ENCODE results near the gene OSBPL10. TPM values are rescaled to one million over a fixed set of nuclear protein-coding genes. Genes with fewer than 3 reads are reported as not detected.

The OSBPL10 gene
- total and polyA plus RNA-seq, 2 of the 8 experiments (the other 6 are each of a cell fraction or from before 2014, with no cell fraction given) = 26.2 to 86.7 TPM

GRCh38 chr3:31767920-31768319 lies 213.1 kb downstream of the OSBPL10 start:
- Histone ChIP-seq H3K9ac (replicated peaks in 1 of 4; ENCODE audit: extremely low read depth in 1 of 4, low read depth in 3 of 4, low read length in 3 of 4) (no peak overlapping the region), H4K5ac (ENCODE audit: insufficient read length, low read depth, low read length) (no peak overlapping the region), H3K23me2 (ENCODE audit: low read depth, low read length) (no peaks in the 10 kb centered on the region), H3K79me2 (ENCODE audit: control insufficient read depth in 1 of 2, insufficient read depth in 2 of 2, low read length in 2 of 2) (peaks cover 0 to 24% of the 10 kb centered on the region in 2 experiments; a peak in 2 of 4 replicates), H3K56ac (replicated peaks; ENCODE audit: insufficient read length, low read depth, low read length) (no peak overlapping the region), H3K27ac (ENCODE audit: low read depth, low read length) (no peak overlapping the region), H3K79me1 (ENCODE audit: low read depth, low read length) (0 out of 2 replicates have a peak, but pooled peaks cover 2% of the 10 kb centered on the region), H3K27me3 (replicated peaks in 1 of 4; ENCODE audit: control insufficient read depth in 3 of 4, extremely low read depth in 1 of 4, insufficient read depth in 3 of 4, low read length in 3 of 4) (no peaks in the 10 kb centered on the region), H3K4me1 (replicated peaks in 1 of 4; ENCODE audit: control insufficient read depth in 3 of 4, insufficient read depth in 4 of 4, low read length in 3 of 4) (peaks cover 0 to 2% (median 0%) of the 10 kb centered on the region in 4 experiments; a peak in 1 of 7 replicates), H2BK5ac (ENCODE audit: low read depth, low read length) (no peak overlapping the region), H3K36me3 (ENCODE audit: control insufficient read depth in 2 of 4, insufficient read depth in 4 of 4, low read length in 3 of 4) (no peaks in the 10 kb centered on the region), H3K18ac (ENCODE audit: extremely low read depth, low read length) (no peak overlapping the region), H2BK120ac (replicated peaks; ENCODE audit: low read depth, low read length) (no peak overlapping the region), H3K4me2 (ENCODE audit: insufficient read depth in 1 of 2, low read depth in 2 of 2, low read length in 2 of 2) (no peak overlapping the region), H3K9me3 (ENCODE audit: insufficient read depth in 2 of 2, low read depth in 1 of 2, low read length in 1 of 2) (no peaks in the 10 kb centered on the region), H4K91ac (replicated peaks; ENCODE audit: insufficient read length, low read length) (no peak overlapping the region), H3K23ac (ENCODE audit: insufficient read length) (no peak overlapping the region), H2AFZ (ENCODE audit: low read length) (no peak overlapping the region), H3K14ac (ENCODE audit: insufficient read length) (no peak overlapping the region), H3K4ac (replicated peaks; ENCODE audit: insufficient read length, low read depth, low read length) (no peak overlapping the region), H4K8ac (ENCODE audit: extremely low read depth, insufficient read depth, low read length) (no peak overlapping the region), H4K20me1 (replicated peaks in 1 of 2; ENCODE audit: control insufficient read depth in 1 of 2, insufficient read depth in 2 of 2, low read length in 2 of 2) (no peaks in the 10 kb centered on the region), H2BK12ac (ENCODE audit: low read depth, low read length) (no peak overlapping the region), H2BK15ac (ENCODE audit: low read length) (no peak overlapping the region), H2BK20ac (ENCODE audit: low read length) (no peak overlapping the region), H2AK5ac (ENCODE audit: low read depth, low read length) (no peak overlapping the region), H3K4me3 (ENCODE audit: extremely low read depth in 1 of 4, insufficient read depth in 2 of 4, low read depth in 3 of 4, low read length in 4 of 4) (no peak overlapping the region)
- CTCF ChIA-PET (ENCODE audit: partially characterized antibody) = interaction anchor here (1.4 kb wide), 3 partner anchors 15 to 129 kb away, joined by 3 to 5 read pairs (median 4); no protein-coding TSS in a partner anchor
- TF ChIP-seq YY1 (IDR thresholded peaks at IDR 0.05; ENCODE audit: low read depth, low read length) = 0 out of 2 replicates have a peak, but pooled peaks have one; percentile 23
- TF ChIP-seq JUN (IDR thresholded peaks at IDR 0.05; ENCODE audit: low read depth, low read length) = no peak
- no peak for FAIRE-seq
- 95% methylated on average over 8 of the region's 8 CpGs; no CpG with 5 or more reads in 1 of the 2 experiments for WGBS, 2 experiments (ENCODE audit: extremely low coverage in 1 of 2, insufficient coverage in 1 of 2, insufficient read length in 1 of 2, insufficient replicate concordance in 2 of 2, low coverage in 1 of 2, low lambda C conversion rate in 2 of 2, missing lambda C conversion rate in 1 of 2)
- no peak for DNase-seq (ENCODE audit: low read depth in 1 of 2, low spot score in 2 of 2)
- POLR2A ChIA-PET (ENCODE audit: partially characterized antibody) = no interaction called here
